K562 (cell line): ENCODE results near the gene DDR1. TPM values are rescaled to one million over a fixed set of nuclear protein-coding genes. Genes with fewer than 3 reads are reported as not detected.
A peak's percentile ranks its signal among the peaks of the same experiment; 100 is the strongest.

Experiments
- ATAC-seq: fragments of 200-7000 bp; cut with Tn5 transposase; 3 replicates; pipeline ENCODE4 v1.9.1; 2020; ENCODE audit warnings: moderate library complexity
- BruUV-seq: library from RNA; stranded (reverse); fragments of 400-500 nt; replicated peaks from 2 replicates; lab custom pipeline; 2021; lab: Mats Ljungman, UMichigan
- CTCF ChIA-PET: fragments of 300-600 bp; formaldehyde crosslinking; extraction: SDS; loops from one replicate; lab custom pipeline; 2021; ENCODE audit warnings: low intra/inter-chr PET ratio; lab: Yijun Ruan, JAX
- POLR2A ChIA-PET: fragments of 300-600, 350-650 bp; sonication (Branson Sonifier 250); formaldehyde crosslinking; extraction: SDS; loops from one replicate; lab custom pipeline; 2021; ENCODE audit warnings: antibody characterized with exemption, inconsistent platforms; lab: Yijun Ruan, JAX
- DNase-seq, 4 experiments: peaks; one replicate each; pipeline versions ENCODE4 v3.0.0 to v3.0.0-alpha.2; 2011 to 2018; ENCODE audit warnings: low spot score in 3 of 4, mixed read lengths in 3 of 4; ENCODE audit errors: extremely low read depth in 1 of 4
- FAIRE-seq: peaks from 2 replicates; lab custom pipeline; 2011; peaks lifted over from hg19 to GRCh38; lab: Jason Lieb, UNC
- H2AFZ ChIP-seq: 2 replicates; pipeline ENCODE4 v1.6.0; 2011; ENCODE audit warnings: low read depth, low read length, control low read depth, inconsistent platforms
- H3K27ac ChIP-seq: fragments of 200-600 bp; 3 replicates; pipeline ENCODE4 v1.8.0; 2011; ENCODE audit warnings: low read depth, mild to moderate bottlenecking, control low read depth, inconsistent platforms, low read length, moderate library complexity, mixed read lengths; ENCODE audit errors: extremely low read depth
- H3K27me3 ChIP-seq, 2 experiments: fragments of 300-600 bp in 1 of 2; 2 replicates in 1 of 2; 3 replicates in 1 of 2; pipeline versions ENCODE4 v1.6.0 to v1.8.0; 2011; ENCODE audit warnings: inconsistent platforms in 2 of 2, low read length in 2 of 2, mild to moderate bottlenecking in 1 of 2, mixed read lengths in 1 of 2, moderate library complexity in 1 of 2; ENCODE audit not compliant: control insufficient read depth in 2 of 2, insufficient read depth in 2 of 2
- H3K36me3 ChIP-seq: fragments of 300-600 bp; 3 replicates; pipeline ENCODE4 v1.8.0; 2011; ENCODE audit warnings: mild to moderate bottlenecking, low read length, inconsistent platforms; ENCODE audit not compliant: control insufficient read depth, insufficient read depth
- H3K4me1 ChIP-seq, 2 experiments: fragments of 200-600 bp in 1 of 2; replicated peaks in 1 of 2; 2 replicates in 1 of 2; 3 replicates in 1 of 2; pipeline versions ENCODE4 v1.5.1 to v1.8.0; 2011; ENCODE audit warnings: inconsistent platforms in 2 of 2, low read length in 2 of 2, mild to moderate bottlenecking in 1 of 2, mixed read lengths in 1 of 2, moderate library complexity in 1 of 2; ENCODE audit not compliant: control insufficient read depth in 2 of 2, insufficient read depth in 2 of 2
- H3K4me2 ChIP-seq: 2 replicates; pipeline ENCODE4 v1.6.1; 2011; ENCODE audit warnings: low read length, control low read depth, inconsistent platforms, mixed read lengths; ENCODE audit not compliant: insufficient read depth
- H3K4me3 ChIP-seq: fragments of 200-600 bp; sonication (generic), shearing (Covaris generic); 2 replicates; pipeline ENCODE4 v1.5.1; 2016; ENCODE audit warnings: control low read depth, inconsistent platforms
- H3K79me2 ChIP-seq: fragments of 200-600 bp; 3 replicates; pipeline ENCODE4 v1.8.0; 2011; ENCODE audit warnings: low read length, inconsistent platforms; ENCODE audit not compliant: control insufficient read depth, insufficient read depth
- H3K9ac ChIP-seq, 2 experiments: 2 replicates each; pipeline versions ENCODE4 v1.6.0 to v1.6.1; 2011; ENCODE audit warnings: low read depth in 2 of 2, low read length in 2 of 2, control low read depth in 1 of 2, inconsistent platforms in 1 of 2, mild to moderate bottlenecking in 1 of 2, mixed read lengths in 1 of 2; ENCODE audit not compliant: insufficient read depth in 1 of 2
- H3K9me1 ChIP-seq: one replicate; pipeline ENCODE4 v1.6.0; 2011; ENCODE audit warnings: inconsistent platforms, mild to moderate bottlenecking, low read length, moderate library complexity; ENCODE audit not compliant: control insufficient read depth, insufficient read depth
- H3K9me3 ChIP-seq: replicated peaks from 2 replicates; pipeline ENCODE4 v1.5.1; 2011; ENCODE audit warnings: low read depth, low read length, inconsistent platforms; ENCODE audit not compliant: control insufficient read depth, insufficient read depth
- H4K20me1 ChIP-seq: replicated peaks from 2 replicates; pipeline ENCODE4 v1.6.1; 2011; ENCODE audit warnings: low read length, inconsistent platforms, mixed read lengths; ENCODE audit not compliant: control insufficient read depth, insufficient read depth
- ATF1 ChIP-seq, 2 experiments: fragments of 450-650 bp in 1 of 2; IDR thresholded peaks; 2 replicates each; pipeline ENCODE4 v1.6.1; 2016; ENCODE audit warnings: missing compliant biosample characterization in 1 of 2, missing genetic modification characterization in 1 of 2
- ATF3 ChIP-seq, 2 experiments: fragments of 450-650 bp in 1 of 2; sonication (generic) in 1 of 2; formaldehyde crosslinking in 1 of 2; IDR thresholded peaks in 1 of 2; conservative IDR thresholded peaks in 1 of 2; 2 replicates each; pipeline versions ENCODE4 v1.6.1 to v1.8.1; 2016 to 2023; ENCODE audit warnings: mild to moderate bottlenecking in 2 of 2, moderate library complexity in 2 of 2, inconsistent platforms in 1 of 2, missing genetic modification reagents in 1 of 2
- HDAC2 ChIP-seq: fragments of 450-650 bp; IDR thresholded peaks from 2 replicates; pipeline ENCODE4 v1.6.1; 2016; ENCODE audit warnings: mild to moderate bottlenecking
- HINFP ChIP-seq: fragments of 450-650 bp; conservative IDR thresholded peaks from 2 replicates; pipeline ENCODE4 v1.6.1; 2016; ENCODE audit warnings: missing genetic modification characterization, low read depth, mild to moderate bottlenecking, control low read depth, missing compliant biosample characterization
- MLLT1 ChIP-seq, 2 experiments: fragments of 450-650 bp; IDR thresholded peaks; 2 replicates each; pipeline ENCODE4 v1.6.1; 2016
- MYNN ChIP-seq, 2 experiments: sonication (generic); formaldehyde crosslinking in 1 of 2; IDR thresholded peaks; 2 replicates each; pipeline versions ENCODE4 v1.5.0 to v1.6.1; 2016 to 2020; ENCODE audit warnings: antibody characterized with exemption in 1 of 2, missing genetic modification reagents in 1 of 2
- OTX1 ChIP-seq: fragments of 450-650 bp; formaldehyde crosslinking; IDR thresholded peaks from 2 replicates; pipeline ENCODE4 v1.4.0; 2022; ENCODE audit warnings: mild to moderate bottlenecking
- PKNOX1 ChIP-seq: fragments of 450-650 bp; IDR thresholded peaks from 2 replicates; pipeline ENCODE4 v1.6.1; 2016
- SRF ChIP-seq, 2 experiments: fragments of 250-450, 450-650 bp in 1 of 2; sonication (Bioruptor Pico) in 1 of 2; sonication (generic) in 1 of 2; formaldehyde crosslinking; IDR thresholded peaks; 2 replicates each; pipeline versions ENCODE4 v1.5.0 to v1.5.1; 2020 to 2022; ENCODE audit warnings: mild to moderate bottlenecking in 1 of 2, missing genetic modification reagents in 1 of 2
- TFAP4 ChIP-seq: sonication (generic); formaldehyde crosslinking; IDR thresholded peaks from 2 replicates; pipeline ENCODE4 v1.8.0; 2022; ENCODE audit warnings: missing genetic modification reagents, mild to moderate bottlenecking, moderate library complexity, borderline replicate concordance
- ZNF133 ChIP-seq: fragments of 250-450 bp; sonication (Bioruptor Pico); IDR thresholded peaks from 2 replicates; pipeline ENCODE4 v1.4.0; 2020; ENCODE audit warnings: mild to moderate bottlenecking
- ZNF23 ChIP-seq: fragments of 250-450 bp; sonication (Bioruptor Pico); IDR thresholded peaks from 2 replicates; pipeline ENCODE4 v1.4.0; 2020; ENCODE audit warnings: mild to moderate bottlenecking
- ZNF79 ChIP-seq: fragments of 250-450 bp; sonication (Bioruptor Pico); IDR thresholded peaks from 2 replicates; pipeline ENCODE4 v1.4.0; 2020; ENCODE audit warnings: low read depth, mild to moderate bottlenecking, moderate library complexity
- WGBS: fragments of 100-300 bp; shearing (Covaris generic); methylation state at CpG from one replicate; pipeline ENCODE4 v1.1.6; 2016; ENCODE audit warnings: low coverage, mixed read lengths; ENCODE audit not compliant: insufficient coverage; ENCODE audit errors: missing lambda C conversion rate; 5-methylcytosine and 5-hydroxymethylcytosine counted together
- in situ Hi-C: fragments of 300-500 bp; cut with MboI; formaldehyde crosslinking; loops from 4 replicates; pipeline ENCODE4 v1.15.0; 2018; ENCODE audit warnings: inconsistent platforms, mixed read lengths
- intact Hi-C: fragments of 100-400 bp; cut with micrococcal nuclease; formaldehyde crosslinking; loops from 2 replicates; pipeline ENCODE4 v1.14.2; 2022
- polyA plus RNA-seq, 8 experiments: library from polyadenylated mRNA; depleted of rRNA in 4 of 8; stranded (reverse) in 5 of 8; unstranded in 3 of 8; fragments of >200 nt; fragmentation: Nextera tagmentation in 2 of 8; fragmentation: Illumina TruSeq in 1 of 8; extraction: Ambion mirVana in 2 of 8; extraction: Trizol in 1 of 8; gene quantifications; 2 replicates each; pipeline versions ENCODE4 v1.2.1 to v1.2.3, GENCODE V29; 2011 to 2014; ENCODE audit warnings: inconsistent platforms in 1 of 8, missing spikeins in 1 of 8
- total RNA-seq, 7 experiments: library from RNA; depleted of rRNA in 6 of 7; stranded (reverse); fragments of >200 nt in 6 of 7; fragmentation: Illumina TruSeq in 2 of 7; extraction: Trizol in 2 of 7; gene quantifications; 2 replicates each; pipeline versions ENCODE4 v1.2.1 to v1.2.3, GENCODE V29; 2011 to 2021; ENCODE audit warnings: low replicate concordance in 1 of 7

Gene DDR1
- total and polyA plus RNA-seq, 9 of the 15 experiments (the other 6 are each of a cell fraction or from before 2014, with no cell fraction given) = 1.4 to 44.6 (median 12.2) TPM

- 4% methylated on average over 15 of the region's 15 CpGs for WGBS
- Histone ChIP-seq H3K9me1 (no peaks in the 10 kb centered on the region), H3K27me3 (peaks cover 37 to 80% of the 10 kb centered on the region in 2 experiments), H3K4me2 (no peak overlapping the region), H2AFZ (no peak overlapping the region), H3K79me2 (no peaks in the 10 kb centered on the region), H3K4me3 (no peak overlapping the region), H3K9me3 (no peaks in the 10 kb centered on the region), H3K4me1 (peaks cover 8 to 11% of the 10 kb centered on the region in 2 experiments), H3K9ac (no peak overlapping the region), H3K27ac (no peak overlapping the region), H3K36me3 (no peaks in the 10 kb centered on the region), H4K20me1 (peaks cover 12% of the 10 kb centered on the region; the same call in 1 of the 2 replicates)
- in situ Hi-C loops = no loop called here
- POLR2A ChIA-PET = interaction anchor here (0.6 to 0.9 kb wide), 4 partner anchors 9 to 454 kb away, joined by 3 read pairs; partner anchors contain the start of gene VARS2
- peak; percentile 83 to 91 (median 84) for DNase-seq
- intact Hi-C loops = loop anchor here (5.0 kb wide), 1 partner anchor 100 kb away; no protein-coding TSS in a partner anchor
- ATAC-seq = peak; percentile 94
- BruUV-seq = no TSS peak
- CTCF ChIA-PET = interaction anchor here (0.6 to 1.1 kb wide), 4 partner anchors 32 to 140 kb away, joined by 3 to 4 read pairs (median 3); no protein-coding TSS in a partner anchor
- FAIRE-seq = peak; percentile 75
- TF ChIP-seq MLLT1 (IDR thresholded peaks at IDR 0.05) (0 out of 4 replicates have a peak, but pooled peaks of 1 of the 2 experiments have one; percentile 41), ZNF79 (no peak), ZNF133 (CRISPR knock-in tag) (no peak), MYNN (IDR thresholded peaks at IDR 0.05) (no peak), MYNN (CRISPR knock-in tag; IDR thresholded peaks at IDR 0.05) (no peak), SRF (CRISPR knock-in tag; IDR thresholded peaks at IDR 0.05) (peak in 1 of 2 experiments; percentile 59; a peak in 1 of 4 replicates), TFAP4 (peak; percentile 56; the same call in 1 of the 2 replicates), HINFP (tag) (no peak), ZNF23 (CRISPR knock-in tag) (no peak), PKNOX1 (0 out of 2 replicates have a peak, but pooled peaks have one; percentile 22), ATF3 (IDR thresholded peaks at IDR 0.05) (peak; percentile 22; the same call in 1 of the 2 replicates), ATF3 (CRISPR knock-in tag; conservative IDR thresholded peaks at IDR 0.05) (no peak), OTX1 (no peak), HDAC2 (peak; percentile 97), ATF1 (CRISPR knock-in tag; IDR thresholded peaks at IDR 0.05) (no peak), ATF1 (tag; IDR thresholded peaks at IDR 0.05) (no peak)
Measured at GRCh38 chr6:30942338-30943060, 58.2 kb downstream of the DDR1 start.
